ENCODE measurements around the gene PRLHR. TPM values are rescaled to one million over a fixed set of nuclear protein-coding genes. Genes with fewer than 3 reads are reported as not detected.
A peak's percentile ranks its signal among the peaks of the same experiment; 100 is the strongest.

PRLHR gene
- total RNA-seq, 1 experiment from 2014 or later, result not detected

DNA sequence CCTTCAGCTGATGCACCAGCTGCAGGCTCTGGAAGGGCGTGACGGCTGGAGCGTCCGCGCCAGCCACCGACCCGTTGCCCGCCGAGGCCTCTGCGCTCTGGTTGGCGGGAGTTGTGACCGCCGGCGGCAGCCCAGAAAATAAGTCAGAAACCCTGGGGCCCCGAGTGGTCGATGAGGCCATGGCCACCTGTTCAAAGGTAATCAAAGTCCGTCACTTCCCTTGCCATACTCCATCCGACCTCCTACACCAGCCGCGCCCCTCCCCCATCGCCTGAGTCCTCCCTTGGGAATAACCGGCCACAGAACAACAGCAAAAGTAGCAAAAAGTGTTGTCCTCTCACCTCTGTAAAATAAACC, 406 bp downstream of the PRLHR start:
- Mint-ChIP-seq H3K36me3 (ENCODE audit: insufficient read depth, unreplicated experiment) (no peaks in the 10 kb centered on the region), H3K4me1 (ENCODE audit: insufficient read depth, unreplicated experiment) (peaks cover 8% of the 10 kb centered on the region), H3K9me3 (ENCODE audit: unreplicated experiment) (no peaks in the 10 kb centered on the region), H3K27ac (ENCODE audit: low read depth, unreplicated experiment) (no peak overlapping the region), H3K4me3 (ENCODE audit: unreplicated experiment) (no peak overlapping the region), H3K27me3 (ENCODE audit: insufficient read depth, unreplicated experiment) (peaks cover 72% of the 10 kb centered on the region)
- POLR2A ChIA-PET, result no interaction called here
- CTCF ChIA-PET, result no interaction called here
- no peak for DNase-seq (ENCODE audit: unreplicated experiment)
- intact Hi-C loops (cut with micrococcal nuclease), result no loop called here
- TF ChIP-seq CTCF (IDR thresholded peaks at IDR 0.05; ENCODE audit: unreplicated experiment), result no peak
- BruUV-seq (replicated peaks), result no TSS peak

- TF ChIP-seq CTCF (IDR thresholded peaks at IDR 0.05; ENCODE audit: unreplicated experiment), result peak; percentile 20
- Mint-ChIP-seq H3K4me1 (ENCODE audit: insufficient read depth, unreplicated experiment) (peaks cover 10% of the 10 kb centered on the region), H3K4me3 (ENCODE audit: unreplicated experiment) (no peak overlapping the region), H3K27ac (ENCODE audit: low read depth, unreplicated experiment) (no peak overlapping the region), H3K9me3 (ENCODE audit: unreplicated experiment) (no peaks in the 10 kb centered on the region), H3K36me3 (ENCODE audit: insufficient read depth, unreplicated experiment) (no peaks in the 10 kb centered on the region), H3K27me3 (ENCODE audit: insufficient read depth, unreplicated experiment) (peaks cover 67% of the 10 kb centered on the region)
- BruUV-seq (replicated peaks), result no TSS peak
- intact Hi-C loops (cut with micrococcal nuclease), result no loop called here
- no peak for DNase-seq (ENCODE audit: unreplicated experiment)
- CTCF ChIA-PET, result no interaction called here
- POLR2A ChIA-PET, result no interaction called here
These were observed 920 bp downstream of the PRLHR start for GRCh38 chr10:118594392-118595063.

DNA sequence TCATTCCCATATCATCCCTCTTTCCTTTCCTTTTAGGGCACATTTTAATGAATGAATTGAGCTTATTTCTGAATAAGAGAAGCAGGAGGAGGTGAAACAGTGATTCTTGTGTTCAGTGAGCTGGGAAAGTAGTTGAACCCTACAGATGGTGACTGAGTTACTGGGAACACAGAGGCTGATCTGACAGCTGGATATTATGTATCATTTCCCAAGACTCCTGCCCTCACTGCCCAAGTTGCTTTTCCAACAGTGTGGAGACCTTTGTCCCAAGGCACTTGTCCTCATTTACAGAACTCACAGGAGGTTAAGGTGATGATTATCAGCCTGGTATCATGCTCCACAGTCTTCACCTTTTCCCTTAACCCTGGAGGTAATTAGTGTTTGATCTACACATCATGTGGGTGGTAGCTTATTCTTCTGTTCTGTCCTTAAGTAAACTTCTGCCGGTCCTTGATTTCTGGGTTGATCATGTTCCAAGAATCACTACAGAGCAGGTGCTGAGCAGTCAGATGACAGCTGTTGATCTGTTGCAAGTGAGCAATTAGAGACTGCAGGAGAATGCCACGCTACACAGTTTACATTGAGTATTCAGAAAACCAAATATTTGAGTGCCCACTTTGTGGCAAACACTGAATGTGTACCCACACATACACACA, 2.6 kb downstream of the PRLHR start:
- Mint-ChIP-seq H3K4me1 (ENCODE audit: insufficient read depth, unreplicated experiment) (peaks cover 10% of the 10 kb centered on the region), H3K9me3 (ENCODE audit: unreplicated experiment) (no peaks in the 10 kb centered on the region), H3K4me3 (ENCODE audit: unreplicated experiment) (no peak overlapping the region), H3K27ac (ENCODE audit: low read depth, unreplicated experiment) (no peak overlapping the region), H3K36me3 (ENCODE audit: insufficient read depth, unreplicated experiment) (no peaks in the 10 kb centered on the region), H3K27me3 (ENCODE audit: insufficient read depth, unreplicated experiment) (peaks cover 50% of the 10 kb centered on the region)
- ChIA-PET CTCF (interaction anchor here (0.7 to 1.0 kb wide), 5 partner anchors 17 to 124 kb away, joined by 3 to 5 read pairs (median 3); no protein-coding TSS in a partner anchor), POLR2A (interaction anchor here (1.6 kb wide), 1 partner anchor 14 kb away, joined by 6 read pairs; no protein-coding TSS in a partner anchor)
- TF ChIP-seq CTCF (IDR thresholded peaks at IDR 0.05; ENCODE audit: unreplicated experiment), result no peak
- no TSS peak for BruUV-seq (replicated peaks)
- intact Hi-C loops (cut with micrococcal nuclease), result no loop called here
- DNase-seq (ENCODE audit: unreplicated experiment), result no peak

DNA sequence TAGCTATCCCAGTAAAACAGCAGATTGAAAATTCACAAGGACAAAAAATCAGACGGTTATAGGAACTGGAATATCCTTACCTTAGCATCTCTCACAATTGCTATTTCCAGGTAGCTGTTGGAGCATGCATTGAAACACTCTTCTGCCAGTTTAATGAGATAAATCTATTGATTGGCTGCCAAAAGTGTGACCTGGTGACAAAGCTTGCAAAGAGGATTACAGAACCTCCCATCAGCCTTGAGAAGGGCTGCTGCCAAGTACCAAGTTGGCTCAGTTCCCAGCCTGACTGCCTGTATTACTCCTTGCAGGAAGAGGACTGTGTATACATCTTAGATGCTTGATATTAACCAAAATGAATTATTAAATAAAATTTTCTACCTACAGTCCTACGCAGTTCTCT, 5.1 kb downstream of the PRLHR start:
- DNase-seq (ENCODE audit: unreplicated experiment), result peak; percentile 87
- ChIA-PET POLR2A (interaction anchor here (0.6 to 1.3 kb wide), 8 partner anchors 9 to 490 kb away, joined by 3 to 5 read pairs (median 3); partner anchors contain the start of gene EIF3A), CTCF (interaction anchor here (0.7 to 0.9 kb wide), 2 partner anchors 131 to 608 kb away, joined by 3 read pairs; no protein-coding TSS in a partner anchor)
- intact Hi-C loops (cut with micrococcal nuclease), result no loop called here
- Mint-ChIP-seq H3K4me1 (ENCODE audit: insufficient read depth, unreplicated experiment) (peaks cover 20% of the 10 kb centered on the region), H3K4me3 (ENCODE audit: unreplicated experiment) (no peak overlapping the region), H3K27me3 (ENCODE audit: insufficient read depth, unreplicated experiment) (peaks cover 25% of the 10 kb centered on the region), H3K27ac (ENCODE audit: low read depth, unreplicated experiment) (no peak overlapping the region), H3K36me3 (ENCODE audit: insufficient read depth, unreplicated experiment) (no peaks in the 10 kb centered on the region), H3K9me3 (ENCODE audit: unreplicated experiment) (no peaks in the 10 kb centered on the region)
- BruUV-seq (replicated peaks), result no TSS peak
- no peak for TF ChIP-seq CTCF (IDR thresholded peaks at IDR 0.05; ENCODE audit: unreplicated experiment)

Data from MCF 10A (cell line).